HAP-1 (cell line): Measurements from ENCODE around the gene POLR1B.
A peak's percentile ranks its signal among the peaks of the same experiment; 100 is the strongest.
"Not testable (repeated sequence)": the region's sequence is repeated elsewhere in the genome, so short reads cannot be mapped to it uniquely, and the experiment has no call there.

ENCODE experiments used
- DNase-seq, 2 experiments: peaks; one replicate each; pipeline ENCODE4 v3.0.0-alpha.2; 2016 to 2020; ENCODE audit warnings: low spot score in 2 of 2
- H3K27me3 ChIP-seq: fragments of 250-450 bp; sonication (Bioruptor Pico); 2 replicates; pipeline ENCODE4 v1.5.1; 2020; ENCODE audit warnings: low read depth, mild to moderate bottlenecking, moderate library complexity
- H3K36me3 ChIP-seq: fragments of 250-450 bp; sonication (Bioruptor Pico); replicated peaks from 2 replicates; pipeline ENCODE4 v1.5.1; 2020; ENCODE audit warnings: mild to moderate bottlenecking
- H3K4me1 ChIP-seq: fragments of 250-450 bp; sonication (Bioruptor Pico); 2 replicates; pipeline ENCODE4 v1.5.1; 2020; ENCODE audit warnings: mild to moderate bottlenecking
- H3K4me3 ChIP-seq: fragments of 250-450 bp; sonication (Bioruptor Pico); 2 replicates; pipeline ENCODE4 v1.5.1; 2020; ENCODE audit warnings: mild to moderate bottlenecking, moderate library complexity
- H3K9me3 ChIP-seq: fragments of 250-450 bp; sonication (Bioruptor Pico); 2 replicates; pipeline ENCODE4 v1.5.1; 2020; ENCODE audit warnings: mild to moderate bottlenecking, moderate library complexity
- in situ Hi-C: fragments of 300-500 bp; cut with MboI; formaldehyde crosslinking; loops from 3 replicates; pipeline ENCODE4 v1.14.3; 2020; ENCODE audit warnings: low sequenced_read_pairs, inconsistent platforms, mixed read lengths

Gene POLR1B, protein sequence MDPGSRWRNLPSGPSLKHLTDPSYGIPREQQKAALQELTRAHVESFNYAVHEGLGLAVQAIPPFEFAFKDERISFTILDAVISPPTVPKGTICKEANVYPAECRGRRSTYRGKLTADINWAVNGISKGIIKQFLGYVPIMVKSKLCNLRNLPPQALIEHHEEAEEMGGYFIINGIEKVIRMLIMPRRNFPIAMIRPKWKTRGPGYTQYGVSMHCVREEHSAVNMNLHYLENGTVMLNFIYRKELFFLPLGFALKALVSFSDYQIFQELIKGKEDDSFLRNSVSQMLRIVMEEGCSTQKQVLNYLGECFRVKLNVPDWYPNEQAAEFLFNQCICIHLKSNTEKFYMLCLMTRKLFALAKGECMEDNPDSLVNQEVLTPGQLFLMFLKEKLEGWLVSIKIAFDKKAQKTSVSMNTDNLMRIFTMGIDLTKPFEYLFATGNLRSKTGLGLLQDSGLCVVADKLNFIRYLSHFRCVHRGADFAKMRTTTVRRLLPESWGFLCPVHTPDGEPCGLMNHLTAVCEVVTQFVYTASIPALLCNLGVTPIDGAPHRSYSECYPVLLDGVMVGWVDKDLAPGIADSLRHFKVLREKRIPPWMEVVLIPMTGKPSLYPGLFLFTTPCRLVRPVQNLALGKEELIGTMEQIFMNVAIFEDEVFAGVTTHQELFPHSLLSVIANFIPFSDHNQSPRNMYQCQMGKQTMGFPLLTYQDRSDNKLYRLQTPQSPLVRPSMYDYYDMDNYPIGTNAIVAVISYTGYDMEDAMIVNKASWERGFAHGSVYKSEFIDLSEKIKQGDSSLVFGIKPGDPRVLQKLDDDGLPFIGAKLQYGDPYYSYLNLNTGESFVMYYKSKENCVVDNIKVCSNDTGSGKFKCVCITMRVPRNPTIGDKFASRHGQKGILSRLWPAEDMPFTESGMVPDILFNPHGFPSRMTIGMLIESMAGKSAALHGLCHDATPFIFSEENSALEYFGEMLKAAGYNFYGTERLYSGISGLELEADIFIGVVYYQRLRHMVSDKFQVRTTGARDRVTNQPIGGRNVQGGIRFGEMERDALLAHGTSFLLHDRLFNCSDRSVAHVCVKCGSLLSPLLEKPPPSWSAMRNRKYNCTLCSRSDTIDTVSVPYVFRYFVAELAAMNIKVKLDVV

DNA sequence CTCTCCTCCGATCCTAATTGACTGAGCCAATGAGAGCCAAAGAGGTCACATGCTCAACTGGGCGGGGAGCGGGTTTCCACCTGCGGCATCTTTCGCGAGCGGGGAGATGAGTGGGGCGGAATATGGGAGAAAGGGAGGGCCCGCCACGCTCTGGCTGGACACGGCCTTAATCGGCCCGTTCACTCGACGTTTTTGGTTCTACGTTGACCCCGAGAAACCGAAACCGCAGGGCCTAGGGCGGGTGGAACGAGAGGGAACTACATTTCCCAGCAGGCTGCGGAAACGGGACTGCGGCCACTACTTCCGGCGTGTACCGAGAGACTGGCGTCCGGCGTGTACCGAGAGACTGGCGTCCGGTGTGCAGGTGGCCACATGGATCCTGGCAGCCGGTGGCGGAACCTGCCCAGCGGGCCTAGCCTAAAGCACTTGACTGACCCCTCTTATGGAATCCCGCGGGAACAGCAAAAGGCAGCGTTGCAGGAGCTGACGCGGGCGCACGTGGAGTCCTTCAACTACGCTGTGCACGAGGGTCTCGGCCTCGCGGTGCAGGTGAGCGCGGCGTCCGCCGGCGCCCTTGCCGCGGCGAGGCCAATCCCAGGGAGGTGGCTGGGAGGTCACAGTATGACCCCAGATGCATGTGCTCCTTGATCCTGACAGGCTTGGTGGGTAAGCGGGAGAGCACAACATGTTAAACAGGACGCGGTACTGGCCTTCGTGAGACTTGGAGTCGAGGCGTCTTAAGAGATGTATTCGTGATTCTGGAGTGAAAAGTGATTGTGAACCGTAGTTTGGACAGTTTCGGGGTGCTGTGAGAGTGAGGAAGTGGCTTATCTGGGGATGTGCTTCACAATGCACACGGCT, at the start of gene POLR1B:
Gene POLR1B (plus strand): TSS at position 343 of the 861 bp plus-strand sequence. CDS start 30 bp downstream, at position 373.
- Histone ChIP-seq H3K4me3 (peak within 1 kb of the TSS; percentile 88), H3K27me3 (no peaks in the 10 kb centered on the region), H3K4me1 (peaks cover 10% of the 10 kb centered on the region), H3K9me3 (no peaks in the 10 kb centered on the region; the same call in 1 of the 2 replicates), H3K36me3 (peaks cover 19% of the 10 kb centered on the region)
- in situ Hi-C loops, result no loop called here
- DNase-seq, result peak; percentile 78 to 90

DNA sequence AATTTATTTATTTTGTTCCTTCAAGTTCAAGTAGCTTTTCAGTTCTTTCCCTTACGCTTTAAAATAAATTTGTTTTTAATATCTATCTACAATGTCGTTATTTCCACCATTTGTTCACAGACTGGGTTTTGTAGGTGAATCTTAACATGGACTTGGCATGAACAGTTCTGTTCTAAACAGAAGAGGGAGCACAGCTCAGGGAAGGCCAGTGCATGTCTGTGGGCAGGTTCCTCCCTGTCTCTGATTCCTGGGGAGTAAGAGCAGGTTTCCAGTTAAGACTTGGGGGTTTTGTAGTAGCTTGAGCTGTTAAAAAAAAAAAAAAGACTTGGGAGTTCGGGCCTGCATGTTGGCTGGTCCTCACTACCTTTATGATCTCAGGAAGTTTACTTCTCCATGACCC, 49.2 kb upstream of the POLR1B start:
- no peak for DNase-seq
- H3K4me1 ChIP-seq, result no peaks in the 10 kb centered on the region
- H3K4me3 ChIP-seq, result no peak overlapping the region
- no peaks in the 10 kb centered on the region for H3K9me3 ChIP-seq
- H3K27me3 ChIP-seq, result no peaks in the 10 kb centered on the region
- in situ Hi-C loops, result no loop called here
- H3K36me3 ChIP-seq, result peaks cover 35% of the 10 kb centered on the region

GRCh38 chr2:112493858-112494648, 48.2 kb upstream of the POLR1B start:
- H3K27me3 ChIP-seq, result no peaks in the 10 kb centered on the region
- no peaks in the 10 kb centered on the region for H3K9me3 ChIP-seq
- no peak for DNase-seq
- peaks cover 35% of the 10 kb centered on the region for H3K36me3 ChIP-seq
- in situ Hi-C loops, result no loop called here
- H3K4me1 ChIP-seq, result no peaks in the 10 kb centered on the region
- no peak overlapping the region for H3K4me3 ChIP-seq

- H3K27me3 ChIP-seq, result no peaks in the 10 kb centered on the region
- no peaks in the 10 kb centered on the region for H3K9me3 ChIP-seq
- H3K36me3 ChIP-seq, result peaks cover 31% of the 10 kb centered on the region
- DNase-seq, result no peak
- H3K4me3 ChIP-seq, result no peak overlapping the region
- in situ Hi-C loops, result no loop called here
- no peaks in the 10 kb centered on the region for H3K4me1 ChIP-seq
Measured at GRCh38 chr2:112494828-112495227, 47.4 kb upstream of the POLR1B start.

DNA sequence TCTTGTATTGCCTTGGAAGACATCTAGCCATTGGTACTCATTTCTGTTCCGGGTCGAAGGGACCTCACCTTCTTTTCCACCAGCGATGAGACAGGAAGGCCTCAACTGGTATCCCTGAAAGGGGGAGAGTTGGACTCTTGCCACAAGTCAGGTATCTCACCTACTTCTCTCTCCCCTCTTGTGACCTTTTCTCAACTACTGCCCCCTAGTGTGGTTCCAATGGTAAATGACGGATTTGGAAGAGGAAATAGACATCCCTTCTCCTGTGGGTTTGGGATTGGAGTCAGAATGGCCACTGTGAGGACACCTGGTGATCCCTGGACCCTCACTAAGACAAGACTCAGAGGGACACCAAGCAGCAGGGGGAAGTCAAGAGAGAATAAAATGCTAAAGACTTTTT, 46.4 kb upstream of the POLR1B start:
- H3K36me3 ChIP-seq, result peaks cover 26% of the 10 kb centered on the region
- DNase-seq, in situ Hi-C loops, H3K27me3 ChIP-seq, H3K9me3 ChIP-seq, H3K4me3 ChIP-seq, H3K4me1 ChIP-seq: not testable (repeated sequence)

DNA sequence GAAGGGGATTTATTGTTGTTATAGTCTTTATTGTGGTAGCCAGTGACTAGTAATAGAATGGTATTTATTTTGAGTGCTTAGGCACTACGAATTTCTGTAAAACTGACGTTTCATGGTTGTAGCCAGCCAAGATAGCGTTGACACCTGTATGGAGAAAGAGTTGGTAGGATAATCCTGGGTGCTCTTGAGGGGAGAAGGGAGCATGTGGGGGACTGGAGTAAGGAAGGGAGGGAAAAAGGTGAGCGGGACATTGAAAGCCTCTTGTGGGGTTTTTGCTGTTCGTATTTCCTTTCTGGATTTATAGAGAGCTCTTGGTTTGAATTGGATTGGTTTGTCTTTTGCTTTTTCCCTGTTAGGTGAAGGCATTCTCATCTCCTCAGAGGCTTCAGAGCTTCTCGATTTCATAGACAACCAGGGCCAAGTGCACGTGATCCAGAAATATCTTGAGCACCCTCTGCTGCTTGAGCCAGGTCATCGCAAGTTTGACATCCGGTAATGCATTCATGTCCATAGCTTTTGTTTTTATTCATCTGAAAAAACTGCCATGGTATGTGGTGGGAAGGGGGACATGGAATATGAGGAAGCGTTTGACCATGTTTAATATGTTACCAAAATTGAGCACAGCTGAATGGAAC, 41.3 kb upstream of the POLR1B start:
- peaks cover 23% of the 10 kb centered on the region for H3K36me3 ChIP-seq
- H3K27me3 ChIP-seq, H3K4me1 ChIP-seq, H3K9me3 ChIP-seq, H3K4me3 ChIP-seq, in situ Hi-C loops: not testable (repeated sequence)
- DNase-seq, result peak in 1 of 2 experiments; percentile 56

GRCh38 chr2:112509239-112509998, 32.8 kb upstream of the POLR1B start:
- peak in 1 of 2 experiments; percentile 58 for DNase-seq
- in situ Hi-C loops, H3K27me3 ChIP-seq, H3K4me1 ChIP-seq, H3K9me3 ChIP-seq, H3K4me3 ChIP-seq: not testable (repeated sequence)
- H3K36me3 ChIP-seq, result peaks cover 20% of the 10 kb centered on the region

- DNase-seq, result no peak
- Histone ChIP-seq H3K9me3 (no peaks in the 10 kb centered on the region; the same call in 1 of the 2 replicates), H3K4me3 (no peak overlapping the region), H3K27me3 (no peaks in the 10 kb centered on the region), H3K4me1 (no peaks in the 10 kb centered on the region), H3K36me3 (peaks cover 55% of the 10 kb centered on the region)
- in situ Hi-C loops, result no loop called here
Measured at GRCh38 chr2:112516801-112517200, 25.5 kb upstream of the POLR1B start.

- Histone ChIP-seq H3K4me3 (no peak overlapping the region), H3K36me3 (peaks cover 65% of the 10 kb centered on the region), H3K9me3 (no peaks in the 10 kb centered on the region; the same call in 1 of the 2 replicates), H3K27me3 (no peaks in the 10 kb centered on the region), H3K4me1 (no peaks in the 10 kb centered on the region)
- in situ Hi-C loops, result no loop called here
- DNase-seq, result no peak
Measured at GRCh38 chr2:112518807-112519206, 23.5 kb upstream of the POLR1B start.

GRCh38 chr2:112519506-112519905, 22.8 kb upstream of the POLR1B start:
- no peak overlapping the region for H3K4me3 ChIP-seq
- in situ Hi-C loops, result no loop called here
- H3K9me3 ChIP-seq, result no peaks in the 10 kb centered on the region; the same call in 1 of the 2 replicates
- DNase-seq, result no peak
- no peaks in the 10 kb centered on the region for H3K27me3 ChIP-seq
- peaks cover 64% of the 10 kb centered on the region for H3K36me3 ChIP-seq
- no peaks in the 10 kb centered on the region for H3K4me1 ChIP-seq

- Histone ChIP-seq H3K36me3 (peaks cover 56% of the 10 kb centered on the region), H3K27me3 (no peaks in the 10 kb centered on the region), H3K4me1 (no peaks in the 10 kb centered on the region), H3K4me3 (no peak overlapping the region), H3K9me3 (no peaks in the 10 kb centered on the region; the same call in 1 of the 2 replicates)
- DNase-seq, result no peak
- in situ Hi-C loops, result no loop called here
Measured at GRCh38 chr2:112520234-112520783, 22.0 kb upstream of the POLR1B start.
